ENCODE data around the gene SLC22A17. TPM values are rescaled to one million over a fixed set of nuclear protein-coding genes. Genes with fewer than 3 reads are reported as not detected.
"Not testable (repeated sequence)": the region's sequence is repeated elsewhere in the genome, so short reads cannot be mapped to it uniquely, and the experiment has no call there.

Gene SLC22A17
- total and polyA plus RNA-seq, 2 of the 4 experiments (the other 2 are of a cell fraction), result 6.6 to 36.0 TPM

- H2AFZ ChIP-seq (replicated peaks; ENCODE audit: low read length, poor library complexity); H3K9me3 ChIP-seq (ENCODE audit: control insufficient read depth, insufficient read depth, low read length); H3K27ac ChIP-seq (ENCODE audit: insufficient read depth, low read length); H3K18ac ChIP-seq (ENCODE audit: low read depth, low read length); H4K8ac ChIP-seq (ENCODE audit: low read depth in 2 of 2, low read length in 2 of 2); H2AK5ac ChIP-seq (ENCODE audit: low read depth, low read length); H3K36me3 ChIP-seq (ENCODE audit: control insufficient read depth, insufficient read depth, low read length); H3K23ac ChIP-seq (ENCODE audit: low read depth, low read length); H2BK120ac ChIP-seq (ENCODE audit: low read depth, low read length); H3K4me2 ChIP-seq (ENCODE audit: low read depth, low read length); H2BK20ac ChIP-seq (ENCODE audit: low read depth, low read length); H3K4me1 ChIP-seq (ENCODE audit: control insufficient read depth, insufficient read depth, low read length); H4K20me1 ChIP-seq (ENCODE audit: insufficient read depth, low read length); H3K14ac ChIP-seq (replicated peaks; ENCODE audit: low read depth, low read length); H3K56ac ChIP-seq (ENCODE audit: extremely low read depth, insufficient read depth, low read length); dilution Hi-C loops (cut with HindIII; ENCODE audit: low sequenced_read_pairs, unreplicated experiment); H3K79me1 ChIP-seq (ENCODE audit: low read depth in 1 of 2, low read length in 2 of 2); H2BK15ac ChIP-seq (ENCODE audit: low read depth, low read length); H2AK9ac ChIP-seq (replicated peaks; ENCODE audit: low read depth, low read length, poor library complexity); H4K91ac ChIP-seq (ENCODE audit: insufficient read depth, low read depth, low read length); BruUV-seq (replicated peaks); in situ Hi-C loops (cut with MboI; ENCODE audit: low sequenced_read_pairs); POLR2A ChIA-PET (ENCODE audit: unreplicated experiment); intact Hi-C loops (cut with micrococcal nuclease); DNase-seq; H3K9ac ChIP-seq (ENCODE audit: low read depth, low read length); ATAC-seq (ENCODE audit: low read depth); H2BK5ac ChIP-seq (ENCODE audit: low read depth, low read length, poor library complexity, severe bottlenecking); H3K4ac ChIP-seq (ENCODE audit: low read depth, low read length); H3K9me1 ChIP-seq (ENCODE audit: insufficient read depth, low read length); H4K5ac ChIP-seq (ENCODE audit: low read depth, low read length); H3K4me3 ChIP-seq (ENCODE audit: insufficient read depth, low read depth, low read length): not testable (repeated sequence)
- H3K27me3 ChIP-seq (ENCODE audit: control insufficient read depth, insufficient read depth, low read length), result peaks cover 42% of the 10 kb centered on the region
- WGBS, 2 experiments (ENCODE audit: extremely low coverage in 2 of 2, insufficient read length in 1 of 2), result 71% methylated on average over 2 of the region's 17 CpGs; no CpG with 5 or more reads in 1 of the 2 experiments
- CTCF ChIA-PET, result interaction anchor here (1.2 kb wide), 1 partner anchor 9 kb away, joined by 3 read pairs; no protein-coding TSS in a partner anchor
Measured at GRCh38 chr14:23386266-23386657, 33.6 kb upstream of the SLC22A17 start.
